Neuron (in vitro differentiated cells): ENCODE measurements around the gene MEIS1.

Source experiments
- H2AFZ ChIP-seq: one replicate; pipeline ENCODE4 v1.6.1; 2013; ENCODE audit warnings: low read depth, mild to moderate bottlenecking, inconsistent platforms, low read length, moderate library complexity
- H3K27me3 ChIP-seq: one replicate; pipeline ENCODE4 v1.6.1; 2013; ENCODE audit warnings: low read length; ENCODE audit not compliant: insufficient read depth
- H3K36me3 ChIP-seq: one replicate; pipeline ENCODE4 v1.6.1; 2013; ENCODE audit warnings: low read length; ENCODE audit not compliant: insufficient read depth
- H3K4me1 ChIP-seq: one replicate; pipeline ENCODE4 v1.6.1; 2013; ENCODE audit warnings: low read length; ENCODE audit not compliant: insufficient read depth
- H3K4me3 ChIP-seq: 2 replicates; pipeline ENCODE4 v1.5.1; 2013; ENCODE audit warnings: mild to moderate bottlenecking, low read length, moderate library complexity
- H3K9me3 ChIP-seq: one replicate; pipeline ENCODE4 v1.6.1; 2013; ENCODE audit warnings: low read length

Gene MEIS1

GRCh38 chr2:66535574-66536289 lies 100.8 kb downstream of the MEIS1 start:
- peaks cover 57% of the 10 kb centered on the region for H3K4me1 ChIP-seq
- no peak overlapping the region for H2AFZ ChIP-seq
- H3K36me3 ChIP-seq: no peaks in the 10 kb centered on the region
- H3K27me3 ChIP-seq: no peaks in the 10 kb centered on the region
- no peaks in the 10 kb centered on the region for H3K9me3 ChIP-seq
- H3K4me3 ChIP-seq: no peak overlapping the region

GRCh38 chr2:66536290-66536673 lies 101.4 kb downstream of the MEIS1 start:
- H3K4me3 ChIP-seq: no peak overlapping the region
- H3K4me1 ChIP-seq: peaks cover 57% of the 10 kb centered on the region
- H3K27me3 ChIP-seq: no peaks in the 10 kb centered on the region

GRCh38 chr2:66536997-66537396 lies 102.1 kb downstream of the MEIS1 start:
- Histone ChIP-seq H3K36me3 (no peaks in the 10 kb centered on the region), H3K4me3 (no peak overlapping the region), H3K9me3 (no peaks in the 10 kb centered on the region), H3K4me1 (peaks cover 57% of the 10 kb centered on the region), H2AFZ (no peak overlapping the region), H3K27me3 (no peaks in the 10 kb centered on the region)

More at GRCh38 chr2:66536290-66536673, 101.4 kb downstream of the MEIS1 start:
- Histone ChIP-seq H3K36me3 (no peaks in the 10 kb centered on the region), H3K9me3 (no peaks in the 10 kb centered on the region), H2AFZ (no peak overlapping the region)

GRCh38 chr2:66538291-66538690 lies 103.4 kb downstream of the MEIS1 start:
- Histone ChIP-seq H3K27me3 (no peaks in the 10 kb centered on the region), H2AFZ (no peak overlapping the region), H3K4me3 (no peak overlapping the region), H3K9me3 (no peaks in the 10 kb centered on the region), H3K4me1 (peaks cover 63% of the 10 kb centered on the region), H3K36me3 (no peaks in the 10 kb centered on the region)

GRCh38 chr2:66539452-66539851 lies 104.5 kb downstream of the MEIS1 start:
- Histone ChIP-seq H3K27me3 (no peaks in the 10 kb centered on the region), H3K4me3 (no peak overlapping the region), H3K9me3 (no peaks in the 10 kb centered on the region), H2AFZ (no peak overlapping the region), H3K36me3 (no peaks in the 10 kb centered on the region), H3K4me1 (peaks cover 74% of the 10 kb centered on the region)

GRCh38 chr2:66541646-66542045 lies 106.7 kb downstream of the MEIS1 start:
- Histone ChIP-seq H3K36me3 (no peaks in the 10 kb centered on the region), H3K9me3 (no peaks in the 10 kb centered on the region), H3K4me1 (peaks cover 53% of the 10 kb centered on the region), H2AFZ (no peak overlapping the region), H3K4me3 (no peak overlapping the region), H3K27me3 (no peaks in the 10 kb centered on the region)

- Histone ChIP-seq H3K9me3 (no peaks in the 10 kb centered on the region), H3K4me1 (peaks cover 39% of the 10 kb centered on the region), H3K4me3 (no peak overlapping the region)
Observed at GRCh38 chr2:66543257-66543767, 108.4 kb downstream of the MEIS1 start.

GRCh38 chr2:66544258-66544657 lies 109.3 kb downstream of the MEIS1 start:
- Histone ChIP-seq H3K4me1 (peaks cover 39% of the 10 kb centered on the region), H3K36me3 (peaks cover 11% of the 10 kb centered on the region), H3K4me3 (no peak overlapping the region), H3K27me3 (no peaks in the 10 kb centered on the region), H2AFZ (no peak overlapping the region), H3K9me3 (no peaks in the 10 kb centered on the region)

More at GRCh38 chr2:66543257-66543767, 108.4 kb downstream of the MEIS1 start:
- Histone ChIP-seq H3K27me3 (no peaks in the 10 kb centered on the region), H3K36me3 (peaks cover 5% of the 10 kb centered on the region), H2AFZ (no peak overlapping the region)

- Histone ChIP-seq H3K4me1 (peaks cover 35% of the 10 kb centered on the region), H3K36me3 (peaks cover 16% of the 10 kb centered on the region), H3K9me3 (no peaks in the 10 kb centered on the region), H2AFZ (no peak overlapping the region), H3K4me3 (no peak overlapping the region), H3K27me3 (no peaks in the 10 kb centered on the region)
Observed at GRCh38 chr2:66545258-66545657, 110.3 kb downstream of the MEIS1 start.

- Histone ChIP-seq H3K4me3 (no peak overlapping the region), H3K4me1 (peaks cover 21% of the 10 kb centered on the region), H3K9me3 (no peaks in the 10 kb centered on the region), H3K27me3 (no peaks in the 10 kb centered on the region), H2AFZ (no peak overlapping the region), H3K36me3 (peaks cover 19% of the 10 kb centered on the region)
Observed at GRCh38 chr2:66547118-66547517, 112.2 kb downstream of the MEIS1 start.

- Histone ChIP-seq H2AFZ (no peak overlapping the region), H3K27me3 (no peaks in the 10 kb centered on the region)
Observed at GRCh38 chr2:66547887-66548286, 113.0 kb downstream of the MEIS1 start.

GRCh38 chr2:66548422-66548821 lies 113.5 kb downstream of the MEIS1 start:
- no peak overlapping the region for H2AFZ ChIP-seq
- peaks cover 10% of the 10 kb centered on the region for H3K4me1 ChIP-seq
- no peak overlapping the region for H3K4me3 ChIP-seq
- peaks cover 19% of the 10 kb centered on the region for H3K36me3 ChIP-seq
- H3K27me3 ChIP-seq: no peaks in the 10 kb centered on the region
- H3K9me3 ChIP-seq: no peaks in the 10 kb centered on the region

More at GRCh38 chr2:66547887-66548286, 113.0 kb downstream of the MEIS1 start:
- Histone ChIP-seq H3K36me3 (peaks cover 19% of the 10 kb centered on the region), H3K4me1 (peaks cover 13% of the 10 kb centered on the region), H3K4me3 (no peak overlapping the region), H3K9me3 (no peaks in the 10 kb centered on the region)

GRCh38 chr2:66550826-66551225 lies 115.9 kb downstream of the MEIS1 start:
- no peaks in the 10 kb centered on the region for H3K27me3 ChIP-seq
- no peak overlapping the region for H2AFZ ChIP-seq

GRCh38 chr2:66553370-66553769 lies 118.4 kb downstream of the MEIS1 start:
- no peaks in the 10 kb centered on the region for H3K27me3 ChIP-seq
- no peak overlapping the region for H3K4me3 ChIP-seq
- no peaks in the 10 kb centered on the region for H3K9me3 ChIP-seq
- peaks cover 23% of the 10 kb centered on the region for H3K36me3 ChIP-seq
- H2AFZ ChIP-seq: no peak overlapping the region
- H3K4me1 ChIP-seq: no peaks in the 10 kb centered on the region

More at GRCh38 chr2:66550826-66551225, 115.9 kb downstream of the MEIS1 start:
- H3K36me3 ChIP-seq: peaks cover 26% of the 10 kb centered on the region
- H3K4me1 ChIP-seq: no peaks in the 10 kb centered on the region
- no peak overlapping the region for H3K4me3 ChIP-seq
- no peaks in the 10 kb centered on the region for H3K9me3 ChIP-seq
